Testis (tissue), 3 donors: Measurements from ENCODE around the gene GATB. TPM values are rescaled to one million over a fixed set of nuclear protein-coding genes. Genes with fewer than 3 reads are reported as not detected.

Experiments used
- DNase-seq: peaks from one replicate; pipeline ENCODE4 v3.0.0-alpha.2; 2019
- H3K27ac ChIP-seq, 2 donors: fragments of 200-600 bp; sonication (generic); one replicate each; pipeline ENCODE4 v1.5.1; 2019
- H3K27me3 ChIP-seq: fragments of 200-600 bp; sonication (generic); one replicate; pipeline ENCODE4 v1.5.1; 2019
- H3K36me3 ChIP-seq: fragments of 200-600 bp; sonication (generic); one replicate; pipeline ENCODE4 v1.5.1; 2017; ENCODE audit warnings: low read depth; ENCODE audit errors: missing control alignments
- H3K4me1 ChIP-seq: fragments of 200-600 bp; sonication (generic); one replicate; pipeline ENCODE4 v1.5.1; 2019
- H3K4me3 ChIP-seq, 2 donors: fragments of 200-600 bp; sonication (generic); one replicate each; pipeline ENCODE4 v1.5.1; 2017 to 2019
- H3K9me3 ChIP-seq: fragments of 200-600 bp; sonication (generic); one replicate; pipeline ENCODE4 v1.5.1; 2017
- POLR2A ChIP-seq: fragments of 450-650 bp; IDR thresholded peaks from one replicate; pipeline ENCODE4 v1.6.1; 2017; ENCODE audit warnings: antibody characterized with exemption, mild to moderate bottlenecking, moderate library complexity
- WGBS, 2 donors: methylation state at CpG; one replicate each; pipeline ENCODE4 v1.1.5; 2018; 5-methylcytosine and 5-hydroxymethylcytosine counted together
- intact Hi-C: fragments of 100-400 bp; cut with DNase I; formaldehyde crosslinking; loops from one replicate; pipeline ENCODE4 v1.15.1; 2023; ENCODE audit warnings: low total_unique reads
- polyA plus RNA-seq: library from polyadenylated mRNA; stranded (reverse); fragments of 350-450 nt; fragmentation: Illumina TruSeq; extraction: RNeasy Lipid Tissue Mini Kit (QIAGEN cat#74804); gene quantifications from one replicate; pipeline ENCODE4 v1.2.3, GENCODE V29; 2014; ENCODE audit warnings: low read depth, low replicate concordance; ENCODE audit not compliant: insufficient read depth
- total RNA-seq, 2 donors: library from RNA; depleted of rRNA; stranded (reverse); fragments of >200 nt; gene quantifications; one replicate each; pipeline ENCODE4 v1.2.3, GENCODE V29; 2016
- TF ChIP-seq, protein P1 (sequence below), 3 experiments: fragments of 450-650 bp in 2 of 3; fragments of 200-600 bp in 1 of 3; sonication (generic) in 1 of 3; IDR thresholded peaks; one replicate each; pipeline ENCODE4 v1.5.1; 2016 to 2019; ENCODE audit warnings: antibody characterized with exemption in 3 of 3, mild to moderate bottlenecking in 2 of 3, moderate library complexity in 1 of 3

GATB gene
- total and polyA plus RNA-seq, 3 donors from 2014 or later = 21.9 to 49.4 (median 44.7) TPM

DNA sequence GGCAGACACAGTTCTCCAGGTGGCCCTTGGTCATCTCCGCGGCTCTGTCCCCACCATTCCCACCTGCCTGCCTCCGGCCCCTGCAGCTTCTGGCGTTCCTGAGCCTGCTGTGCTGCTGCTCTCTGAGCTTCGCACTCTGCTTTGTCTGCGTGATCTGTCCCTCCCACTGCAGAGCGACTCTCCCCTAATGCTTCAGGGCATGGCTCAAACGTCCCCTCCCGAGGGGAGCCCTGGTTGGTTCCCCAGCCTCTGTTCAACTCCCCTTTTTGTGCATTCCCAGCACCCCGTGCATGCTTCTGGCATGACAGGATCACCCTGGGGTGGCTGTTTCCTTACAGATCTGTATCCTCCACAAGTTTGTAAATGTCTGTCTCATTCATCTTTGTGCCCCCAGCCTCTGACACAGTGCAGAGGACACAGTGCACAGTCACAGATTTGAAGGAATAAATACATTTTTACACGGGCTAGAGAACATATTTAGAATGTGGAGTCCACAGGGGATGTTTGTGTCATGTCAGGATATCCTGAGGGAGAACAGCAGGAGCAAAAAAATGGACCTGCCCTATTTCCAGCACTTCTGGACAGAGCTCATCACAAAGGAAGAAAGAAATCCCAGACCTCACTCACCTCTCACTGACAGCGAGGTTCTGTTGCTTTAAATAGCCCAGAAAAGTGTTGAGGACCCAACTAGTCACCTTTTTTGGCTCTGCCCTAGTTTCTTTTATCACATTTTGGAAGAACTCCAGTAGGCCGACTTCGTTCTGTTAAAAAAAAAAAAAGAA is 72.6 kb downstream of the GATB start:
- no peak overlapping the region for H3K27ac ChIP-seq
- intact Hi-C loops = no loop called here
- no peaks in the 10 kb centered on the region for H3K9me3 ChIP-seq
- no peak overlapping the region for H3K4me3 ChIP-seq
- peaks cover 39% of the 10 kb centered on the region for H3K4me1 ChIP-seq
- no peaks in the 10 kb centered on the region for H3K36me3 ChIP-seq
- TF ChIP-seq, protein P1, sequence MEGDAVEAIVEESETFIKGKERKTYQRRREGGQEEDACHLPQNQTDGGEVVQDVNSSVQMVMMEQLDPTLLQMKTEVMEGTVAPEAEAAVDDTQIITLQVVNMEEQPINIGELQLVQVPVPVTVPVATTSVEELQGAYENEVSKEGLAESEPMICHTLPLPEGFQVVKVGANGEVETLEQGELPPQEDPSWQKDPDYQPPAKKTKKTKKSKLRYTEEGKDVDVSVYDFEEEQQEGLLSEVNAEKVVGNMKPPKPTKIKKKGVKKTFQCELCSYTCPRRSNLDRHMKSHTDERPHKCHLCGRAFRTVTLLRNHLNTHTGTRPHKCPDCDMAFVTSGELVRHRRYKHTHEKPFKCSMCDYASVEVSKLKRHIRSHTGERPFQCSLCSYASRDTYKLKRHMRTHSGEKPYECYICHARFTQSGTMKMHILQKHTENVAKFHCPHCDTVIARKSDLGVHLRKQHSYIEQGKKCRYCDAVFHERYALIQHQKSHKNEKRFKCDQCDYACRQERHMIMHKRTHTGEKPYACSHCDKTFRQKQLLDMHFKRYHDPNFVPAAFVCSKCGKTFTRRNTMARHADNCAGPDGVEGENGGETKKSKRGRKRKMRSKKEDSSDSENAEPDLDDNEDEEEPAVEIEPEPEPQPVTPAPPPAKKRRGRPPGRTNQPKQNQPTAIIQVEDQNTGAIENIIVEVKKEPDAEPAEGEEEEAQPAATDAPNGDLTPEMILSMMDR (IDR thresholded peaks at IDR 0.05) = no peak
- TF ChIP-seq POLR2A = no peak
- WGBS, 2 donors = 41 to 55% methylated on average over 14 of the region's 14 CpGs
- no peaks in the 10 kb centered on the region for H3K27me3 ChIP-seq
- DNase-seq = no peak

GRCh38 chr4:151687021-151687640 is 73.7 kb downstream of the GATB start:
- 55 to 71% methylated on average over 11 of the region's 11 CpGs for WGBS, 2 donors
- Histone ChIP-seq H3K4me3 (no peak overlapping the region), H3K4me1 (peaks cover 39% of the 10 kb centered on the region), H3K9me3 (no peaks in the 10 kb centered on the region), H3K27me3 (no peaks in the 10 kb centered on the region), H3K27ac (no peak overlapping the region), H3K36me3 (no peaks in the 10 kb centered on the region)
- TF ChIP-seq, protein P1 (IDR thresholded peaks at IDR 0.05) = no peak
- no peak for TF ChIP-seq POLR2A
- DNase-seq = no peak
- intact Hi-C loops = no loop called here

DNA sequence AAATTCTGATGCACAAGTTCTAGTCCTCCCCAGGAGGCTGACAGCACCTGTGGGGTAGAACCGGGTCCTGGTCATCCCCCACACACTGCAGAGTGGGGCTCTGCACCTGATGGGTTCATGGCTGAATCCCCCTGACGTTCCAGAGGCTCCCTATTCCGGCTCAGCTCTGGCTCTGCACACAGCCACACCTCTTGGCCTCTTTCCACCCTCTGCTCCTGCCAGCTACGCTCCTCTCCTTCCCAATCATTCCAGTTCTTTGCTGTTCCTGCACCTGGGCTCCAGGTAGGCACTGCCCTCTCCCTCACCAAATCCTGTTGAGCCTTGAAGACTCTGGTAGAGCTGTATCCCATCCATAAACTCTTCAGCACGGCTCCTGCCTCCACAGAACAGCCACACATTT is 75.5 kb downstream of the GATB start:
- Histone ChIP-seq H3K9me3 (no peaks in the 10 kb centered on the region), H3K27me3 (no peaks in the 10 kb centered on the region), H3K27ac (no peak overlapping the region), H3K4me1 (peaks cover 30% of the 10 kb centered on the region), H3K4me3 (no peak overlapping the region), H3K36me3 (no peaks in the 10 kb centered on the region)
- intact Hi-C loops = no loop called here
- no peak for TF ChIP-seq POLR2A
- TF ChIP-seq, protein P1 (IDR thresholded peaks at IDR 0.05) = no peak
- WGBS, 2 donors = 63 to 86% methylated on average over 5 of the region's 5 CpGs
- DNase-seq = no peak

DNA sequence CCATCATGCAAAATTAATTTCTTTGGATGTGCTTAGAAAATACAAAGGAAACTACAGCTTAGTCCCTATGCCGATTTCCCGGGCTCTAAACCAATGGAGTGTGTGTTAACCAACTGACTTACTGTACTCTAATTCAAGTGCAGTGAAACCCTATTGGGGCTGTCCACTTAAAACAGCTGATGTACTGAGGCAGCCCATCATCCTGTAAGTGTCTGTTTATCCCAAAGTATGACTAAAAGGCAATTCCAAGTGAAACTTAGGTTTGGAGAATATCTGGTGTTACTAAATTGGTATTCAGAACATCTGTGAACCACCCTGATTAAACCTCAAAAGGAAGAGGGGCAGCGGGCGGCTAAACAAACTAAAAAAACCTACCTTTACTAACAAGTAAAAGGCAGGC is 79.7 kb downstream of the GATB start:
- Histone ChIP-seq H3K4me3 (no peak overlapping the region), H3K27ac (no peak overlapping the region), H3K27me3 (no peaks in the 10 kb centered on the region), H3K36me3 (no peaks in the 10 kb centered on the region), H3K9me3 (no peaks in the 10 kb centered on the region), H3K4me1 (no peaks in the 10 kb centered on the region)
- no peak for TF ChIP-seq POLR2A
- TF ChIP-seq, protein P1 (IDR thresholded peaks at IDR 0.05) = no peak
- DNase-seq = no peak
- WGBS, 2 donors = 94 to 96% methylated on average over 4 of the region's 4 CpGs
- intact Hi-C loops = no loop called here
